Hematopoietic multipotent progenitor cell treated with erythropoietin and hydrocortisone succinate and interleukin-3 and kit ligand, for 8 days (in vitro differentiated cells): ENCODE results near the gene FIGNL2.
A peak's percentile ranks its signal among the peaks of the same experiment; 100 is the strongest.
"Not testable (repeated sequence)": the region's sequence is repeated elsewhere in the genome, so short reads cannot be mapped to it uniquely, and the experiment has no call there.

Experiments
- DNase-seq: peaks from one replicate; pipeline ENCODE4 v3.0.0-alpha.2; 2015

The FIGNL2 gene

GRCh38 chr12:51833448-51834227 lies 14.9 kb downstream of the FIGNL2 start:
- no peak for DNase-seq

- DNase-seq = no peak
These were observed 16.0 kb downstream of the FIGNL2 start for GRCh38 chr12:51832354-51833107.

- not testable (repeated sequence) for DNase-seq
These were observed 16.7 kb downstream of the FIGNL2 start for GRCh38 chr12:51831817-51832216.

- no peak for DNase-seq
These were observed 18.9 kb downstream of the FIGNL2 start for GRCh38 chr12:51829641-51830040.

- DNase-seq = no peak
These were observed 19.5 kb downstream of the FIGNL2 start for GRCh38 chr12:51829011-51829481.

- DNase-seq = peak; percentile 49
These were observed 20.3 kb downstream of the FIGNL2 start for GRCh38 chr12:51827925-51828818.

GRCh38 chr12:51826881-51827280 lies 21.6 kb downstream of the FIGNL2 start:
- DNase-seq = no peak

- no peak for DNase-seq
These were observed 23.3 kb downstream of the FIGNL2 start for GRCh38 chr12:51825216-51825615.

- DNase-seq = peak; percentile 68
These were observed 24.5 kb downstream of the FIGNL2 start for GRCh38 chr12:51823875-51824565.

- no peak for DNase-seq
These were observed 25.6 kb downstream of the FIGNL2 start for GRCh38 chr12:51822956-51823355.

- DNase-seq = no peak
These were observed 26.3 kb downstream of the FIGNL2 start for GRCh38 chr12:51822261-51822616.

GRCh38 chr12:51821440-51822260 lies 26.9 kb downstream of the FIGNL2 start:
- no peak for DNase-seq

- DNase-seq = peak; percentile 39
These were observed 27.7 kb downstream of the FIGNL2 start for GRCh38 chr12:51820526-51821439.

- no peak for DNase-seq
These were observed 28.6 kb downstream of the FIGNL2 start for GRCh38 chr12:51819736-51820525.

GRCh38 chr12:51818566-51819300 lies 29.8 kb downstream of the FIGNL2 start:
- DNase-seq = no peak

- no peak for DNase-seq
These were observed 30.4 kb downstream of the FIGNL2 start for GRCh38 chr12:51818086-51818485.

GRCh38 chr12:51817027-51817953 lies 31.2 kb downstream of the FIGNL2 start:
- DNase-seq = no peak

- DNase-seq = no peak
These were observed 32.9 kb downstream of the FIGNL2 start for GRCh38 chr12:51815571-51815970.
